HepG2 (cell line): ENCODE measurements around the gene KLC4. TPM values are rescaled to one million over a fixed set of nuclear protein-coding genes. Genes with fewer than 3 reads are reported as not detected.

Experiments used
- AGO1 ChIP-seq: fragments of 200-400 bp; formaldehyde crosslinking; IDR thresholded peaks from 2 replicates; pipeline ENCODE4 v1.6.1; 2017; ENCODE audit warnings: mild to moderate bottlenecking, low read depth, low read length, moderate library complexity; ENCODE audit not compliant: poor library complexity, severe bottlenecking
- KDM5A ChIP-seq: fragments of 200-600 bp; sonication (generic); IDR thresholded peaks from 2 replicates; pipeline ENCODE4 v1.7.0; 2018; ENCODE audit warnings: antibody characterized with exemption, mild to moderate bottlenecking, low read length, borderline replicate concordance
- MED1 ChIP-seq: sonication (generic); formaldehyde crosslinking; IDR thresholded peaks from 2 replicates; pipeline ENCODE4 v1.4.0; 2020; ENCODE audit warnings: missing genetic modification reagents
- MTF2 ChIP-seq: sonication (generic); formaldehyde crosslinking; IDR thresholded peaks from 2 replicates; pipeline ENCODE4 v1.5.0; 2020; ENCODE audit warnings: missing genetic modification reagents, borderline replicate concordance
- PAWR ChIP-seq: sonication (generic); formaldehyde crosslinking; IDR thresholded peaks from 2 replicates; pipeline ENCODE4 v1.4.0; 2020; ENCODE audit warnings: missing genetic modification reagents, mild to moderate bottlenecking, borderline replicate concordance
- SMAD1 ChIP-seq: sonication (generic); formaldehyde crosslinking; IDR thresholded peaks from 2 replicates; pipeline ENCODE4 v1.4.0; 2020; ENCODE audit warnings: missing genetic modification reagents, low read depth, mild to moderate bottlenecking, borderline replicate concordance
- TRIM24 ChIP-seq: sonication (generic); formaldehyde crosslinking; IDR thresholded peaks from 2 replicates; pipeline ENCODE4 v1.8.0; 2022; ENCODE audit warnings: mild to moderate bottlenecking, missing genetic modification reagents
- ZNF30 ChIP-seq: sonication (generic); formaldehyde crosslinking; IDR thresholded peaks from 2 replicates; pipeline ENCODE4 v1.5.0; 2020; ENCODE audit warnings: mild to moderate bottlenecking, missing genetic modification reagents
- polyA plus RNA-seq, 8 experiments: library from polyadenylated mRNA; depleted of rRNA in 3 of 8; stranded (reverse) in 7 of 8; unstranded in 1 of 8; fragments of >200 nt; fragmentation: Illumina TruSeq in 4 of 8; extraction: Trizol in 4 of 8; gene quantifications; 2 replicates each; pipeline versions ENCODE4 v1.2.1 to v1.2.3, GENCODE V29; 2011 to 2016; ENCODE audit warnings: low read depth in 4 of 8, missing spikeins in 1 of 8, mixed read lengths in 1 of 8; ENCODE audit not compliant: insufficient read depth in 1 of 8
- total RNA-seq, 5 experiments: library from RNA; depleted of rRNA; stranded (reverse); fragments of >200 nt; fragmentation: Illumina TruSeq; extraction: Trizol; gene quantifications; 2 replicates each; pipeline ENCODE4 v1.2.3, GENCODE V29; 2016; ENCODE audit warnings: low read depth in 1 of 5
- TF ChIP-seq, protein P1 (sequence below): IDR thresholded peaks from 2 replicates; pipeline ENCODE4 v1.6.1; 2016
- TF ChIP-seq, protein P2 (sequence below): sonication (generic); formaldehyde crosslinking; IDR thresholded peaks from 2 replicates; pipeline ENCODE4 v1.5.1; 2020; ENCODE audit warnings: missing genetic modification reagents, mild to moderate bottlenecking, borderline replicate concordance
- TF ChIP-seq, protein P3 (sequence below): sonication (generic); formaldehyde crosslinking; IDR thresholded peaks from 2 replicates; pipeline ENCODE4 v1.4.0; 2020; ENCODE audit warnings: missing genetic modification reagents
- TF ChIP-seq, protein P4 (sequence below): sonication (generic); formaldehyde crosslinking; conservative IDR thresholded peaks from 2 replicates; pipeline ENCODE4 v1.4.0; 2020; ENCODE audit warnings: missing genetic modification reagents
- TF ChIP-seq, protein P5 (sequence below): sonication (generic); formaldehyde crosslinking; IDR thresholded peaks from 2 replicates; pipeline ENCODE4 v1.4.0; 2020; ENCODE audit warnings: missing genetic modification reagents, borderline replicate concordance

KLC4 gene
- total and polyA plus RNA-seq, 2 of the 13 experiments (the other 11 are each of a cell fraction or from before 2014, with no cell fraction given) = 45.4 to 70.4 TPM

DNA sequence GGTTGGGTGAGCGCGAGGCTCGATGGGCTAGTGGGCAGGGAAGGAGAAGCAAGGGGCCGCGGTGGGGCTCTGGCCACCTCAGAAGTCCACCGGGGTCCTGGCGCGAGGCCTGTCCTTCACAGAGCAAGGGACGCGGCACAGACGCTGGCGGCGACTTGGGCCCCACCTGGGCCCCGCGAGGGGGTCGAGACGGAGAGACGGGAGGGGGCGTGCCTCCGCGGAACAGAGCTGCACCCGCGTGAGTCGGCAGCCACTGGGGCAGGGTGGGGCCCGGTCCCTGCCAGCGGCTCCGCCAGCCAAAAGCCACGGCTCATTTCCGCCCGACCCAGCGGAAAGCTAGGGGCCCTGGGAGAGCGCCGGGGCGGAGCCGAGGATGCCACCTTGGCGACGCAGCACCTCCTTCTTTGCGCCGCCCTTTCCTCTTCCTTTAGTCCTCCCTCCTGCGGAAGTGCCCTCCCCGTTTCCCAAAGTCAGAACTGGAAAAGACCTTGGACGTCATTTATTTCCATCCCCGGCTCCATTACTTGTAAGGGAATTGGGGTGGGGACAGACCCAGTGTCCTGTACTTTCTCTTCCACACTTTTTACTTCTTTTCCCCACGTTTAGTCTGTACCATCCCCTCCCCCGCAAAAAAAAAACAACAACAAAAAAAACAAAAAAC lies 5.8 kb upstream of the KLC4 start, which contains the start of gene CUL7 (continued):
- TF ChIP-seq, protein P1, sequence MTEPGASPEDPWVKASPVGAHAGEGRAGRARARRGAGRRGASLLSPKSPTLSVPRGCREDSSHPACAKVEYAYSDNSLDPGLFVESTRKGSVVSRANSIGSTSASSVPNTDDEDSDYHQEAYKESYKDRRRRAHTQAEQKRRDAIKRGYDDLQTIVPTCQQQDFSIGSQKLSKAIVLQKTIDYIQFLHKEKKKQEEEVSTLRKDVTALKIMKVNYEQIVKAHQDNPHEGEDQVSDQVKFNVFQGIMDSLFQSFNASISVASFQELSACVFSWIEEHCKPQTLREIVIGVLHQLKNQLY (CRISPR knock-in tag) = peak; percentile 71
- TF ChIP-seq, protein P2, sequence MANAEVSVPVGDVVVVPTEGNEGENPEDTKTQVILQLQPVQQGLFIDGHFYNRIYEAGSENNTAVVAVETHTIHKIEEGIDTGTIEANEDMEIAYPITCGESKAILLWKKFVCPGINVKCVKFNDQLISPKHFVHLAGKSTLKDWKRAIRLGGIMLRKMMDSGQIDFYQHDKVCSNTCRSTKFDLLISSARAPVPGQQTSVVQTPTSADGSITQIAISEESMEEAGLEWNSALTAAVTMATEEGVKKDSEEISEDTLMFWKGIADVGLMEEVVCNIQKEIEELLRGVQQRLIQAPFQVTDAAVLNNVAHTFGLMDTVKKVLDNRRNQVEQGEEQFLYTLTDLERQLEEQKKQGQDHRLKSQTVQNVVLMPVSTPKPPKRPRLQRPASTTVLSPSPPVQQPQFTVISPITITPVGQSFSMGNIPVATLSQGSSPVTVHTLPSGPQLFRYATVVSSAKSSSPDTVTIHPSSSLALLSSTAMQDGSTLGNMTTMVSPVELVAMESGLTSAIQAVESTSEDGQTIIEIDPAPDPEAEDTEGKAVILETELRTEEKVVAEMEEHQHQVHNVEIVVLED = peak; percentile 88
- no peak for TF ChIP-seq PAWR (CRISPR knock-in tag)
- TF ChIP-seq MED1 (CRISPR knock-in tag) = peak; percentile 87
- peak; percentile 87; the same call in 1 of the 2 replicates for TF ChIP-seq SMAD1 (CRISPR knock-in tag)
- TF ChIP-seq MTF2 (CRISPR knock-in tag) = 0 out of 2 replicates have a peak, but pooled peaks have one; percentile 73
- TF ChIP-seq AGO1 = peak; percentile 98
- TF ChIP-seq, protein P3, sequence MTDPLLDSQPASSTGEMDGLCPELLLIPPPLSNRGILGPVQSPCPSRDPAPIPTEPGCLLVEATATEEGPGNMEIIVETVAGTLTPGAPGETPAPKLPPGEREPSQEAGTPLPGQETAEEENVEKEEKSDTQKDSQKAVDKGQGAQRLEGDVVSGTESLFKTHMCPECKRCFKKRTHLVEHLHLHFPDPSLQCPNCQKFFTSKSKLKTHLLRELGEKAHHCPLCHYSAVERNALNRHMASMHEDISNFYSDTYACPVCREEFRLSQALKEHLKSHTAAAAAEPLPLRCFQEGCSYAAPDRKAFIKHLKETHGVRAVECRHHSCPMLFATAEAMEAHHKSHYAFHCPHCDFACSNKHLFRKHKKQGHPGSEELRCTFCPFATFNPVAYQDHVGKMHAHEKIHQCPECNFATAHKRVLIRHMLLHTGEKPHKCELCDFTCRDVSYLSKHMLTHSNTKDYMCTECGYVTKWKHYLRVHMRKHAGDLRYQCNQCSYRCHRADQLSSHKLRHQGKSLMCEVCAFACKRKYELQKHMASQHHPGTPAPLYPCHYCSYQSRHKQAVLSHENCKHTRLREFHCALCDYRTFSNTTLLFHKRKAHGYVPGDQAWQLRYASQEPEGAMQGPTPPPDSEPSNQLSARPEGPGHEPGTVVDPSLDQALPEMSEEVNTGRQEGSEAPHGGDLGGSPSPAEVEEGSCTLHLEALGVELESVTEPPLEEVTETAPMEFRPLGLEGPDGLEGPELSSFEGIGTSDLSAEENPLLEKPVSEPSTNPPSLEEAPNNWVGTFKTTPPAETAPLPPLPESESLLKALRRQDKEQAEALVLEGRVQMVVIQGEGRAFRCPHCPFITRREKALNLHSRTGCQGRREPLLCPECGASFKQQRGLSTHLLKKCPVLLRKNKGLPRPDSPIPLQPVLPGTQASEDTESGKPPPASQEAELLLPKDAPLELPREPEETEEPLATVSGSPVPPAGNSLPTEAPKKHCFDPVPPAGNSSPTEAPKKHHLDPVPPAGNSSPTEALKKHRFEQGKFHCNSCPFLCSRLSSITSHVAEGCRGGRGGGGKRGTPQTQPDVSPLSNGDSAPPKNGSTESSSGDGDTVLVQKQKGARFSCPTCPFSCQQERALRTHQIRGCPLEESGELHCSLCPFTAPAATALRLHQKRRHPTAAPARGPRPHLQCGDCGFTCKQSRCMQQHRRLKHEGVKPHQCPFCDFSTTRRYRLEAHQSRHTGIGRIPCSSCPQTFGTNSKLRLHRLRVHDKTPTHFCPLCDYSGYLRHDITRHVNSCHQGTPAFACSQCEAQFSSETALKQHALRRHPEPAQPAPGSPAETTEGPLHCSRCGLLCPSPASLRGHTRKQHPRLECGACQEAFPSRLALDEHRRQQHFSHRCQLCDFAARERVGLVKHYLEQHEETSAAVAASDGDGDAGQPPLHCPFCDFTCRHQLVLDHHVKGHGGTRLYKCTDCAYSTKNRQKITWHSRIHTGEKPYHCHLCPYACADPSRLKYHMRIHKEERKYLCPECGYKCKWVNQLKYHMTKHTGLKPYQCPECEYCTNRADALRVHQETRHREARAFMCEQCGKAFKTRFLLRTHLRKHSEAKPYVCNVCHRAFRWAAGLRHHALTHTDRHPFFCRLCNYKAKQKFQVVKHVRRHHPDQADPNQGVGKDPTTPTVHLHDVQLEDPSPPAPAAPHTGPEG (CRISPR knock-in tag) = 0 out of 2 replicates have a peak, but pooled peaks have one; percentile 51
- TF ChIP-seq, protein P4, sequence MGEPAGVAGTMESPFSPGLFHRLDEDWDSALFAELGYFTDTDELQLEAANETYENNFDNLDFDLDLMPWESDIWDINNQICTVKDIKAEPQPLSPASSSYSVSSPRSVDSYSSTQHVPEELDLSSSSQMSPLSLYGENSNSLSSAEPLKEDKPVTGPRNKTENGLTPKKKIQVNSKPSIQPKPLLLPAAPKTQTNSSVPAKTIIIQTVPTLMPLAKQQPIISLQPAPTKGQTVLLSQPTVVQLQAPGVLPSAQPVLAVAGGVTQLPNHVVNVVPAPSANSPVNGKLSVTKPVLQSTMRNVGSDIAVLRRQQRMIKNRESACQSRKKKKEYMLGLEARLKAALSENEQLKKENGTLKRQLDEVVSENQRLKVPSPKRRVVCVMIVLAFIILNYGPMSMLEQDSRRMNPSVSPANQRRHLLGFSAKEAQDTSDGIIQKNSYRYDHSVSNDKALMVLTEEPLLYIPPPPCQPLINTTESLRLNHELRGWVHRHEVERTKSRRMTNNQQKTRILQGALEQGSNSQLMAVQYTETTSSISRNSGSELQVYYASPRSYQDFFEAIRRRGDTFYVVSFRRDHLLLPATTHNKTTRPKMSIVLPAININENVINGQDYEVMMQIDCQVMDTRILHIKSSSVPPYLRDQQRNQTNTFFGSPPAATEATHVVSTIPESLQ (CRISPR knock-in tag) = peak; percentile 91; the same call in 1 of the 2 replicates
- TF ChIP-seq ZNF30 (CRISPR knock-in tag) = no peak
- no peak for TF ChIP-seq TRIM24 (CRISPR knock-in tag)
- TF ChIP-seq KDM5A = 0 out of 2 replicates have a peak, but pooled peaks have one; percentile 65
- TF ChIP-seq, protein P5, sequence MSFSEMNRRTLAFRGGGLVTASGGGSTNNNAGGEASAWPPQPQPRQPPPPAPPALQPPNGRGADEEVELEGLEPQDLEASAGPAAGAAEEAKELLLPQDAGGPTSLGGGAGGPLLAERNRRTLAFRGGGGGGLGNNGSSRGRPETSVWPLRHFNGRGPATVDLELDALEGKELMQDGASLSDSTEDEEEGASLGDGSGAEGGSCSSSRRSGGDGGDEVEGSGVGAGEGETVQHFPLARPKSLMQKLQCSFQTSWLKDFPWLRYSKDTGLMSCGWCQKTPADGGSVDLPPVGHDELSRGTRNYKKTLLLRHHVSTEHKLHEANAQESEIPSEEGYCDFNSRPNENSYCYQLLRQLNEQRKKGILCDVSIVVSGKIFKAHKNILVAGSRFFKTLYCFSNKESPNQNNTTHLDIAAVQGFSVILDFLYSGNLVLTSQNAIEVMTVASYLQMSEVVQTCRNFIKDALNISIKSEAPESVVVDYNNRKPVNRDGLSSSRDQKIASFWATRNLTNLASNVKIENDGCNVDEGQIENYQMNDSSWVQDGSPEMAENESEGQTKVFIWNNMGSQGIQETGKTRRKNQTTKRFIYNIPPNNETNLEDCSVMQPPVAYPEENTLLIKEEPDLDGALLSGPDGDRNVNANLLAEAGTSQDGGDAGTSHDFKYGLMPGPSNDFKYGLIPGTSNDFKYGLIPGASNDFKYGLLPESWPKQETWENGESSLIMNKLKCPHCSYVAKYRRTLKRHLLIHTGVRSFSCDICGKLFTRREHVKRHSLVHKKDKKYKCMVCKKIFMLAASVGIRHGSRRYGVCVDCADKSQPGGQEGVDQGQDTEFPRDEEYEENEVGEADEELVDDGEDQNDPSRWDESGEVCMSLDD = no peak
